ENCODE data around the gene UPK3A.

DNA sequence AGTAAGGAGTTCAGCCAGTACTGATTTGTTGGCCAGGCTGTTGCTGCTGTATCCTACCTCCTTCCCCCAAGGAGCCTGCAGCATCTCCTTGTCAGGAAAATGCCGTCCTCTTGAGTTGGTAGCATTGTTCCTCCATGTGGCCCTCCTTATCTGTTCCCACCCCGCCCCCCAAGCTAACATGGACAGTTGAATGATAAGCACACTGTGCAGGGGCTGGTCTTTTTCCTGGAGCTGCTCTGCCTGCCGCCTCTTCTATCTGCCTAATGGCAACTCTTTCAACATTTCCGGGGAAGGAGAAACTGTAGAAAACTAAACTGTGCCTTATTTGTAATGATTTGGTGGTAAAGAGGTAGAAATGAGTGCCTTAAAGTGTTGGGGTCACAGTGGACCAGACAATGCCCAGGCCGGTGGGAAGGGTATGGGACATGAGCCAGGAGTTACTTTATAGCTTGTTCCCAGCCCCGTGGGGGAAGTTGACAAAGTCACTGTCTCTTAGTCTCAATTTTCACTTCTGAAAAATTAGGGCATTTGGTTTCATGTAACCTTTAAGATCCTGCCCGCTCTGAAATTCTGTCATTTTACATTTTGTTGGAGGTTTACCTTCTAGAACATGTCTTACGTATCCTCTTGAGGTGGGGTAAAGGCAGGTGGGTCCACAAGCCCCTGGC is 29.4 kb downstream of the UPK3A start:
- TF ChIP-seq POLR2A (IDR thresholded peaks at IDR 0.05; ENCODE audit: low read depth, low read length) (no peak), POLR2AphosphoS5 (IDR thresholded peaks at IDR 0.05; ENCODE audit: low read depth, low read length) (no peak), TAF1 (IDR thresholded peaks at IDR 0.05; ENCODE audit: low read depth, low read length) (no peak)
